ENCODE measurements around the gene PHKA1. TPM values are rescaled to one million over a fixed set of nuclear protein-coding genes. Genes with fewer than 3 reads are reported as not detected.

The PHKA1 gene
- total and polyA plus RNA-seq, 2 donors (not counting 1 experiment from before 2014, with no cell fraction given) = 2.0 to 9.1 TPM

DNA sequence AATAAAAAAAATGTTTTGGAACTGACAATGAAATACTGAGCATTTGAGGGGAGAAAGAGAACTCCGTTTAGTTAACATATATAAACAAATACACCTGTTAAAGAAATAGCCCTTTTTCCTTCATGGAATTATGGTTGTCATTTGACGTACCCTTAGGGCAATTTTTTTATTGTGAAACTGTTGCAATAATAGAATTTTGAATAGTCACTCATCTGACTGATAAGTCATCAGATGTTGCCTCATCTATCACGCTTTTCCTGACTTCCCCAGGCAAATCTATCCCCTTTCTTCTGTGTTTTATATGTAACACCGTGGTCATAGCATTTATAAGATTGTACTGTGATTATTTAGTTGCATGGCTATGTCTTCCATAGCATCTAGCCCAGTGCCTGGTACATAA, 72.5 kb downstream of the PHKA1 start:
- H3K36me3 ChIP-seq (ENCODE audit: control insufficient read depth, insufficient read depth, low read length) = no peaks in the 10 kb centered on the region
- no peak for DNase-seq (ENCODE audit: low read depth in 2 of 2)
- H3K27ac ChIP-seq (ENCODE audit: insufficient read depth, low read length) = no peak overlapping the region
- no peak overlapping the region for H3K4me3 ChIP-seq (replicated peaks in 1 of 4; ENCODE audit: control extremely low read depth in 1 of 4, insufficient read depth in 1 of 4, low read depth in 3 of 4, low read length in 4 of 4)
- no peaks in the 10 kb centered on the region for H3K27me3 ChIP-seq (ENCODE audit: control insufficient read depth, insufficient read depth, low read length)
- no peaks in the 10 kb centered on the region for H3K79me2 ChIP-seq (ENCODE audit: control insufficient read depth, insufficient read depth, low read length)
- no peaks in the 10 kb centered on the region for H4K20me1 ChIP-seq (ENCODE audit: control insufficient read depth, extremely low read depth, insufficient read depth, low read length)
- H3K9me3 ChIP-seq (ENCODE audit: control insufficient read depth, insufficient read depth, low read depth, low read length) = no peaks in the 10 kb centered on the region
- no peaks in the 10 kb centered on the region for H3K4me1 ChIP-seq (ENCODE audit: control insufficient read depth, extremely low read depth, insufficient read depth, low read length)
- H3K9ac ChIP-seq (ENCODE audit: insufficient read depth, low read length) = no peak overlapping the region
- TF ChIP-seq, protein P1, sequence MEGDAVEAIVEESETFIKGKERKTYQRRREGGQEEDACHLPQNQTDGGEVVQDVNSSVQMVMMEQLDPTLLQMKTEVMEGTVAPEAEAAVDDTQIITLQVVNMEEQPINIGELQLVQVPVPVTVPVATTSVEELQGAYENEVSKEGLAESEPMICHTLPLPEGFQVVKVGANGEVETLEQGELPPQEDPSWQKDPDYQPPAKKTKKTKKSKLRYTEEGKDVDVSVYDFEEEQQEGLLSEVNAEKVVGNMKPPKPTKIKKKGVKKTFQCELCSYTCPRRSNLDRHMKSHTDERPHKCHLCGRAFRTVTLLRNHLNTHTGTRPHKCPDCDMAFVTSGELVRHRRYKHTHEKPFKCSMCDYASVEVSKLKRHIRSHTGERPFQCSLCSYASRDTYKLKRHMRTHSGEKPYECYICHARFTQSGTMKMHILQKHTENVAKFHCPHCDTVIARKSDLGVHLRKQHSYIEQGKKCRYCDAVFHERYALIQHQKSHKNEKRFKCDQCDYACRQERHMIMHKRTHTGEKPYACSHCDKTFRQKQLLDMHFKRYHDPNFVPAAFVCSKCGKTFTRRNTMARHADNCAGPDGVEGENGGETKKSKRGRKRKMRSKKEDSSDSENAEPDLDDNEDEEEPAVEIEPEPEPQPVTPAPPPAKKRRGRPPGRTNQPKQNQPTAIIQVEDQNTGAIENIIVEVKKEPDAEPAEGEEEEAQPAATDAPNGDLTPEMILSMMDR (conservative IDR thresholded peaks at IDR 0.05 in 1 of 2, IDR thresholded peaks at IDR 0.05 in 1 of 2; ENCODE audit: low read depth in 1 of 2, low read length in 2 of 2) = no peak
- no peak for TF ChIP-seq EZH2 (IDR thresholded peaks at IDR 0.05; ENCODE audit: low read length, missing control alignments)
- H2AFZ ChIP-seq (ENCODE audit: low read length) = no peak overlapping the region
- H3K4me2 ChIP-seq (ENCODE audit: extremely low read depth, insufficient read depth, low read length) = no peak overlapping the region

DNA sequence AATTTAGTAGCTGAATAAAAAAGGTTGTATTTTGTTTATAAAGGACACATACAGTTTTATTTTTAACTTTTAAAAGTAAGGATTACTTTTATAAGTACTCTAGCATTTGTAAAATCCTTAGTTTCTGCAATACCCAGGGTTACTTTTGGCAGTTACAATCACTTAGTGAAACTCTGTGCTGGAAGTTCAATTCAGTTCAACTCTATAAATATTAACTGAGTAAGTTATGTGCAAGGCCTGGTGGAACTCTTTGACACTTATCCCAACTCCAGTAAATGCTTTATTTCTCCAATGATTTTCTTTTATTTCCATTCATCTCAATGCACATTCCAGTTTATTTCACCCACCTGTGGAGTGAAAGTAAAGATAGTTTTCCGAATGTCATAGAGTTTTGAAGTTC, 78.2 kb downstream of the PHKA1 start:
- Histone ChIP-seq H3K4me2 (ENCODE audit: extremely low read depth, insufficient read depth, low read length) (no peak overlapping the region), H2AFZ (ENCODE audit: low read length) (no peak overlapping the region), H3K4me3 (replicated peaks in 1 of 4; ENCODE audit: control extremely low read depth in 1 of 4, insufficient read depth in 1 of 4, low read depth in 3 of 4, low read length in 4 of 4) (no peak overlapping the region), H3K9ac (ENCODE audit: insufficient read depth, low read length) (no peak overlapping the region), H3K27me3 (ENCODE audit: control insufficient read depth, insufficient read depth, low read length) (no peaks in the 10 kb centered on the region), H3K9me3 (ENCODE audit: control insufficient read depth, insufficient read depth, low read depth, low read length) (no peaks in the 10 kb centered on the region), H3K79me2 (ENCODE audit: control insufficient read depth, insufficient read depth, low read length) (no peaks in the 10 kb centered on the region), H3K4me1 (ENCODE audit: control insufficient read depth, extremely low read depth, insufficient read depth, low read length) (no peaks in the 10 kb centered on the region), H3K36me3 (ENCODE audit: control insufficient read depth, insufficient read depth, low read length) (no peaks in the 10 kb centered on the region), H3K27ac (ENCODE audit: insufficient read depth, low read length) (no peak overlapping the region), H4K20me1 (ENCODE audit: control insufficient read depth, extremely low read depth, insufficient read depth, low read length) (no peaks in the 10 kb centered on the region)
- no peak for TF ChIP-seq EZH2 (IDR thresholded peaks at IDR 0.05; ENCODE audit: low read length, missing control alignments)
- TF ChIP-seq, protein P1 (conservative IDR thresholded peaks at IDR 0.05 in 1 of 2, IDR thresholded peaks at IDR 0.05 in 1 of 2; ENCODE audit: low read depth in 1 of 2, low read length in 2 of 2) = no peak
- DNase-seq (ENCODE audit: low read depth in 2 of 2) = no peak

DNA sequence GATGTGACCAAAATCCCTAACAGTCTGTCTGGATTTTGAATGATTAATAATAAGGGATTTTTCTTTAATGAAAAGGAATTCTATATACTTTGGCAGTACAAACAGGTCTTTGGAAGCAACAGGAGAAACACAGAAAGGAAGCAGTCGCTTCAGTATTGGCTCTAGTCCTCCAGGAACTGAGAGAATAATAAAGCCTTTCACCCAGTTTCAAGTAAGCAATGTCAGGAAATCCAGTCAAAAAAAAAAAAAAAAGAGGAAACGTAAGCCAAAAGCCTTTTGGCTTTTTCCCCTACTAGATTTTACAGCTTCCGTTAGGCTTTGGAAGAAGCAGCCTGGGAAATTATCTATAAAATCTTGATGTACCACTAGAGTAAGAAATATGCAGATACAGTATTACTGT, 79.8 kb downstream of the PHKA1 start:
- Histone ChIP-seq H4K20me1 (ENCODE audit: control insufficient read depth, extremely low read depth, insufficient read depth, low read length) (no peaks in the 10 kb centered on the region), H3K9ac (ENCODE audit: insufficient read depth, low read length) (no peak overlapping the region), H3K4me2 (ENCODE audit: extremely low read depth, insufficient read depth, low read length) (no peak overlapping the region), H3K79me2 (ENCODE audit: control insufficient read depth, insufficient read depth, low read length) (no peaks in the 10 kb centered on the region), H3K4me3 (replicated peaks in 1 of 4; ENCODE audit: control extremely low read depth in 1 of 4, insufficient read depth in 1 of 4, low read depth in 3 of 4, low read length in 4 of 4) (no peak overlapping the region), H3K4me1 (ENCODE audit: control insufficient read depth, extremely low read depth, insufficient read depth, low read length) (no peaks in the 10 kb centered on the region), H3K36me3 (ENCODE audit: control insufficient read depth, insufficient read depth, low read length) (no peaks in the 10 kb centered on the region), H3K27me3 (ENCODE audit: control insufficient read depth, insufficient read depth, low read length) (no peaks in the 10 kb centered on the region), H3K9me3 (ENCODE audit: control insufficient read depth, insufficient read depth, low read depth, low read length) (no peaks in the 10 kb centered on the region), H2AFZ (ENCODE audit: low read length) (no peak overlapping the region), H3K27ac (ENCODE audit: insufficient read depth, low read length) (no peak overlapping the region)
- TF ChIP-seq, protein P1 (conservative IDR thresholded peaks at IDR 0.05 in 1 of 2, IDR thresholded peaks at IDR 0.05 in 1 of 2; ENCODE audit: low read depth in 1 of 2, low read length in 2 of 2) = no peak
- no peak for TF ChIP-seq EZH2 (IDR thresholded peaks at IDR 0.05; ENCODE audit: low read length, missing control alignments)
- DNase-seq (ENCODE audit: low read depth in 2 of 2) = peak in 1 of 2 donors; percentile 72

All from fibroblast of lung (primary cell).